Islet precursor cell (in vitro differentiated cells): Measurements from ENCODE around the gene PTPN20.
A peak's percentile ranks its signal among the peaks of the same experiment; 100 is the strongest.

Source experiments
- DNase-seq: peaks from one replicate; pipeline ENCODE4 v3.0.0-alpha.2; 2018

PTPN20 gene

DNA sequence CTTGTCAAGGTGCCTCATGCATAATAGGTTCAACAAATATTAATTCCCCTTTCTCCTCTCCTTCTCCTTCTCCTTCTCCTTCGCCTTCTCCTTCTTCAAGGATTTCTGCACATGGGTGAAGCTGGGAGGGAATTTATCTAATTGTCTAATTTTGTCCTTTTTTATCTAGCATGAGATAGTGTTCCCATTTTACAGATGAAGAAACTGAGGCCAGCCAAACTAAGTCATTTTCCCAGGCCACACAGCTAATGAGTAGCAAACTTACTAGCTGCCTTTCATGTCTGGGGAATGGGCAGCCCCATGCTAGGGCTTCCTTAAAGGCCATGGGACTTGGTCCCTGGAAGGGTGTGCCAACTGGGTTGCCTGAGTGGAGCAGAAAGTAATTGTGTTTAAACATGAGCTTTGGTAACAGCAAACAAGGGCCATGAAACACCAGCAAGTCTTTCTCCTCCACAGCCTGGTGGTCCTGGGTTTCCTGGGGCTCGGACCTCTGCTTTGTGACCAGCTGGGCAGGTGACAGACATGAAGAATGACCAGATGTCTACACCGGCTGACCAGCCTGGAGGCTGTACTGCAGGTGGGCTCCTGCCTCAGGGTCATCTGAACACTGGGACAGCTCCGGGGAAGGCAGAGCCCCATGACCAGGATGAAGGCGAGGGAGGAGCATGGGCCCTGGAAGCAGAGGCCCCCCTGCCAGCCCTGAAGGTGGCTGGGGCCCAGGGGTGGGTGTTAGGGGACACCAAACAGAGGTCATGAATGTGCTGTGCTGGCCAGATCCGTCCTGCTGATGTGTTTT, 138.0 kb downstream of the PTPN20 start:
- DNase-seq, result peak; percentile 35

- no peak for DNase-seq
Observed at GRCh38 chr10:47049906-47050305, 138.7 kb downstream of the PTPN20 start.

- DNase-seq, result peak; percentile 58
Observed at GRCh38 chr10:47050618-47051455, 139.6 kb downstream of the PTPN20 start.

DNA sequence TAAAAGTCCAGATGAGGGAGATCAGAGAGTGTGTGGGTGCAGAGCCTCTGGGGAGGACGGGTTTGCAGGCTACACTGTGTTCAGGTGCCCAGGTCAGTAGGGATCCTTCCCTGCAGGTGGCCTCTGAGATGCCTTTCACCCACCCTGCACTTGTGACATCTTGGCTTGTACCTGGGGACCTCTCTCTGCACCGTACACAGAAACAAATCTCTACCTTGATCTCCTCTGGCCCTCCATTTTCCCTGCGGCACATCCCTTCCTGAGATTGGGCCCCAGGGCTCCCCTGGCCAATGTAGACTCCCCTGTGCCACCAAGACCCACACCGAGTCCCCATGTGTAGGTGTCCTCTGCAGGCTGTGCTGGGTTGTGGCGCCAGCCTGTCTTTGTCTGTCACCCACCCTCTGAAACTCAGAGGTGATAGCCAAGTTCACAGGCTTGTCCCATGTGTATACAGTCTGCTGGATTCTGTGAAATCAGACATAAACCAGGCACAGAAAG, 140.6 kb downstream of the PTPN20 start:
- DNase-seq, result peak; percentile 37
